WTC11 (cell line): ENCODE results near the gene SH3TC1.

Experiments used
- ATF1 ChIP-seq: sonication (generic); formaldehyde crosslinking; IDR thresholded peaks from 2 replicates; pipeline ENCODE4 v1.8.1; 2023; ENCODE audit warnings: mild to moderate bottlenecking, moderate library complexity, missing genetic modification reagents
- ATF3 ChIP-seq: sonication (generic); formaldehyde crosslinking; conservative IDR thresholded peaks from 2 replicates; pipeline ENCODE4 v1.8.1; 2022; ENCODE audit warnings: mild to moderate bottlenecking, missing genetic modification reagents
- CTCF ChIP-seq: fragments of 200-600 bp; IDR thresholded peaks from 2 replicates; pipeline ENCODE4 v1.8.0; 2022; ENCODE audit warnings: antibody characterized with exemption
- ELF4 ChIP-seq: sonication (generic); formaldehyde crosslinking; IDR thresholded peaks from 2 replicates; pipeline ENCODE4 v1.8.1; 2022; ENCODE audit warnings: low read depth, mild to moderate bottlenecking, moderate library complexity, missing genetic modification reagents
- ETV6 ChIP-seq: sonication (generic); formaldehyde crosslinking; IDR thresholded peaks from 2 replicates; pipeline ENCODE4 v1.8.1; 2022; ENCODE audit warnings: mild to moderate bottlenecking, missing genetic modification reagents
- GTF2I ChIP-seq: fragments of 250-450 bp; sonication (Bioruptor Pico); conservative IDR thresholded peaks from 2 replicates; pipeline ENCODE4 v1.4.0; 2021; ENCODE audit warnings: mild to moderate bottlenecking
- NFE2L1 ChIP-seq: sonication (generic); formaldehyde crosslinking; IDR thresholded peaks from 2 replicates; pipeline ENCODE4 v1.8.1; 2023; ENCODE audit warnings: missing genetic modification reagents
- NR3C1 ChIP-seq: sonication (generic); formaldehyde crosslinking; conservative IDR thresholded peaks from 2 replicates; pipeline ENCODE4 v1.8.1; 2023; ENCODE audit warnings: low read depth, mild to moderate bottlenecking, missing genetic modification reagents
- OVOL2 ChIP-seq: fragments of 250-450 bp; sonication (Bioruptor Pico); IDR thresholded peaks from 2 replicates; pipeline ENCODE4 v1.9.0; 2021; ENCODE audit warnings: mild to moderate bottlenecking, borderline replicate concordance
- PRDM15 ChIP-seq: sonication (generic); formaldehyde crosslinking; IDR thresholded peaks from 2 replicates; pipeline ENCODE4 v1.8.0; 2022; ENCODE audit warnings: missing genetic modification reagents
- ZNF281 ChIP-seq: sonication (generic); formaldehyde crosslinking; IDR thresholded peaks from 2 replicates; pipeline ENCODE4 v1.8.0; 2023; ENCODE audit warnings: mild to moderate bottlenecking, missing genetic modification reagents
- TF ChIP-seq, protein P1 (sequence below): sonication (generic); formaldehyde crosslinking; IDR thresholded peaks from 2 replicates; pipeline ENCODE4 v1.8.1; 2022; ENCODE audit warnings: mild to moderate bottlenecking, missing genetic modification reagents, moderate library complexity, borderline replicate concordance
- TF ChIP-seq, protein P2 (sequence below): sonication (generic); formaldehyde crosslinking; IDR thresholded peaks from 2 replicates; pipeline ENCODE4 v1.8.1; 2022; ENCODE audit warnings: low read depth, missing genetic modification reagents, borderline replicate concordance
- TF ChIP-seq, protein P3 (sequence below): fragments of 250-450 bp; sonication (Bioruptor Pico); conservative IDR thresholded peaks from 2 replicates; pipeline ENCODE4 v1.9.0; 2021; ENCODE audit warnings: mild to moderate bottlenecking

- TF ChIP-seq NR3C1 (CRISPR knock-in tag) (no peak), GTF2I (no peak), ETV6 (CRISPR knock-in tag) (no peak), CTCF (no peak), ATF3 (no peak), ATF1 (CRISPR knock-in tag) (no peak), ELF4 (no peak), ZNF281 (no peak), PRDM15 (CRISPR knock-in tag) (no peak), OVOL2 (CRISPR knock-in tag) (no peak), NFE2L1 (no peak)
- TF ChIP-seq, protein P1, sequence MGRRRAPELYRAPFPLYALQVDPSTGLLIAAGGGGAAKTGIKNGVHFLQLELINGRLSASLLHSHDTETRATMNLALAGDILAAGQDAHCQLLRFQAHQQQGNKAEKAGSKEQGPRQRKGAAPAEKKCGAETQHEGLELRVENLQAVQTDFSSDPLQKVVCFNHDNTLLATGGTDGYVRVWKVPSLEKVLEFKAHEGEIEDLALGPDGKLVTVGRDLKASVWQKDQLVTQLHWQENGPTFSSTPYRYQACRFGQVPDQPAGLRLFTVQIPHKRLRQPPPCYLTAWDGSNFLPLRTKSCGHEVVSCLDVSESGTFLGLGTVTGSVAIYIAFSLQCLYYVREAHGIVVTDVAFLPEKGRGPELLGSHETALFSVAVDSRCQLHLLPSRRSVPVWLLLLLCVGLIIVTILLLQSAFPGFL (CRISPR knock-in tag) = no peak
- TF ChIP-seq, protein P2, sequence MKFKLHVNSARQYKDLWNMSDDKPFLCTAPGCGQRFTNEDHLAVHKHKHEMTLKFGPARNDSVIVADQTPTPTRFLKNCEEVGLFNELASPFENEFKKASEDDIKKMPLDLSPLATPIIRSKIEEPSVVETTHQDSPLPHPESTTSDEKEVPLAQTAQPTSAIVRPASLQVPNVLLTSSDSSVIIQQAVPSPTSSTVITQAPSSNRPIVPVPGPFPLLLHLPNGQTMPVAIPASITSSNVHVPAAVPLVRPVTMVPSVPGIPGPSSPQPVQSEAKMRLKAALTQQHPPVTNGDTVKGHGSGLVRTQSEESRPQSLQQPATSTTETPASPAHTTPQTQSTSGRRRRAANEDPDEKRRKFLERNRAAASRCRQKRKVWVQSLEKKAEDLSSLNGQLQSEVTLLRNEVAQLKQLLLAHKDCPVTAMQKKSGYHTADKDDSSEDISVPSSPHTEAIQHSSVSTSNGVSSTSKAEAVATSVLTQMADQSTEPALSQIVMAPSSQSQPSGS (CRISPR knock-in tag) = no peak
- TF ChIP-seq, protein P3, sequence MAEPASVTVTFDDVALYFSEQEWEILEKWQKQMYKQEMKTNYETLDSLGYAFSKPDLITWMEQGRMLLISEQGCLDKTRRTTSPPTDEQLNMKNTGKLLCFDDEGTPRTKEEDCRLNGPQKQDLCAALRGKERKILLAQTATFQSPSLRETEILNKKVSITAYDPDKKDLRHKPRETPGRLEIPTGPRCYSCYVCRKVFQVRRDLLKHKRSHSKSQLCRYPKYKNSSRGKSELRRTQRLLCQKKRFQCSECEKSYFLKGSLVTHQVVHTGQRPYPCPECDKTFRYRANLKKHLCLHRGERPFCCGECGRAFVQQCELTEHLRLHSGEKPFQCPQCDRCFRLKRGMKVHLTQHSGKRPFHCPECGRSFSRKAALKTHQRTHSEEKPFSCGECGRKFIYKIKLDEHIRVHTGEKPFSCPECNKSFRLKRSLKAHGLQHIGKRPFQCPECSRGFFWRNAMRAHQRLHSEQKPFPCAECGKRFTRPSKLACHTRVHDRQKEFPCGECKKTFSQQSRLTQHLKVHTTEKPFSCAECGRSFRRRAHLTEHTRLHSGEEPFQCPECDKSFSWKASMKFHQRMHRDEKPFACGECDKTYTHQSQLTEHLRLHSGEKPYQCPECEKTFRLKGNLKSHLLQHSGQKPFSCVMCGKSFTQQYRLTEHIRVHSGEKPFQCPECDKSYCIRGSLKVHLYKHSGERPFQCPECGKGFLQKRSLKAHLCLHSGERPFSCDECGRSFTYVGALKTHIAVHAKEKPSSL (CRISPR knock-in tag) = no peak
Measured at GRCh38 chr4:8282742-8283141, 83.7 kb downstream of the SH3TC1 start.
